HG03175 (cell line): ENCODE results near the gene CRACR2B.

Experiments used
- ATAC-seq: cut with Tn5 transposase; IDR thresholded peaks from one replicate; pipeline ENCODE4 v1.9.1; 2021; ENCODE audit warnings: mild to moderate bottlenecking, moderate library complexity; ENCODE audit not compliant: unreplicated experiment

The CRACR2B gene

GRCh38 chr11:865462-866430 lies 38.0 kb downstream of the CRACR2B start:
- ATAC-seq = no peak

DNA sequence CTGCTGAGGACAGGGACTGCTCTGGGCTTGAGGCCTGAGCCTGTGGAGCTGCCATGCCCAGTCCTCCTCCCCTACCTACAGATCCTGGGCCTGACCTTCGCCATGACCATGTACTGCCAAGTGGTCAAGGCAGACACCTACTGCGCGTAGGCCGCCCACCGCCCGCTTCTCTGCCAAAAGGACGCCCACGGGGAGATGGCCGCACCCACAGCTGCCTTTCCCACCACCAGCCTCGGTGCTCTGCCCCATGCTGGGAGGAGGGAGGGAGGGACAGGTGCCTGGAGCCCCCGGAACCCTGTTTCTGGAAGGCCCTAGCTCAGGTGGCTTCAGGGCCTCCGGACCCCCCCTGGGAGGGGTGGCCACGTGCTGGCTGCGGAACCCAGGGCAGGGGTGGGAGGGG lies 38.8 kb downstream of the CRACR2B start:
- ATAC-seq = no peak

DNA sequence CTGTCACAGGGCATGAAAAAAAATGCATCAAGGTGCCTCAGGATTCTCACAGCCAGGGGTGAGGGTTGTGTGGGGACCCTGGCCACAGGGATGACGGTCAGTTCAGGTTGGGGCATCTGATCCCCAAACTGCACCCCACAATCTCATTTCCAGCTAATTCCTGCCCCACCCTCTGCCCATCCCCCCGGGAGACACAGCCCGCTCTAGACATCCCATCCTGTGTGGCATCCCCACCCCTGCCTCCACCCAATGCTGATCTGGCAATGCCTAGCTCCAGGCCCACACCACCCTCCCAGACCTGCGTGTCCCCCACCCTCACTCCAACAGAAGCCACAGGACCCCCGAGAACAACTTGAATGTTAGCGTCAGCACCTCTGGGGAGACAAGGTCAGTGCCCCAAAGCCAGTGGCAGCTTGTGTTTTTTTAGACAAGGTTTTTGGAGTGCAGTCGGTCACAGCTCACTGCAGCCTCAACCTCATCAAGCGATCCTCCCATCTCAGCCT lies 40.2 kb downstream of the CRACR2B start:
- ATAC-seq = no peak

DNA sequence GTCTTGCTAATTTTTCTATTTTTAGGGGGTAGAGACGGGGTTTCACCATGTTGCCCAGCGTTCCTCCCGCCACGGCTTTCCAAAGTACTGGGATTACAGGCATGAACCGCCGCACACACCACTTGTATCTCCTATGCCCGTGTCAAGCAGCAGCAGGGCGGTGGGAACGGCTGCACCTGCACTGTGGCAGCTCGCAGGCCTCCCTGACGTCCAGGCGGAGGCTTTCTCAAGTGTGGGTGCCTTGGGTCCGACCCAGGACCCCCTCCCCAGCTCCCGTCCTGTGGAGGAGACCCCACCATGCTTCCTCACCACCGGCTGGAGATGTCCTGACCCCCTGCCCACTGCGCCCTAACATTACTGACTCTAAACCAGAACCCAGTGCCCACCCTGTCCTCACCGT lies 40.7 kb downstream of the CRACR2B start:
- ATAC-seq = no peak

- ATAC-seq = no peak
These were observed 41.1 kb downstream of the CRACR2B start for GRCh38 chr11:868802-869201.

GRCh38 chr11:869399-870126 lies 41.8 kb downstream of the CRACR2B start:
- ATAC-seq = no peak

GRCh38 chr11:870127-870413 lies 42.4 kb downstream of the CRACR2B start:
- no peak for ATAC-seq

GRCh38 chr11:870418-870817 lies 42.7 kb downstream of the CRACR2B start:
- no peak for ATAC-seq

DNA sequence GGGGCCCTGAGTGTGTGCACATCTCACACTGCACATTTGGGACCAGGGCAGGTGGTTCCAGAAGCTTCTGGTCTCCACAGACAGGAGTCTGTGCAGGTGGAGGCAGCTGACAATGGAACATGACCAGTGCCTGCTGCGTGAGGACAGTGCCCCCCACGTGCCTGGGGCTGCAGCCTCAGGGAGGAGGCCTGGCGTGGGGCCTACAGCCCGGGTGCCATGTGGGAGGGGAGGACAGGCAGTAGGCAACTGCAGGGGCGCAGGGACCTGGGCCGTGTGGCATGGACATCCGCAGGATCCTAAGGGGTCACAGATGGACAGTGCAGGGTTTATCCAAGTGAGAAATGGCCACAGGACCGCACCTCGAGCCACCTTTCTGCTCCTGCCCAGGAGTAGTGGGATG lies 43.8 kb downstream of the CRACR2B start:
- no peak for ATAC-seq

GRCh38 chr11:872799-873198 lies 45.1 kb downstream of the CRACR2B start:
- no peak for ATAC-seq

- no peak for ATAC-seq
These were observed 46.0 kb downstream of the CRACR2B start for GRCh38 chr11:873706-874105.

GRCh38 chr11:875203-875602 lies 47.5 kb downstream of the CRACR2B start:
- no peak for ATAC-seq

DNA sequence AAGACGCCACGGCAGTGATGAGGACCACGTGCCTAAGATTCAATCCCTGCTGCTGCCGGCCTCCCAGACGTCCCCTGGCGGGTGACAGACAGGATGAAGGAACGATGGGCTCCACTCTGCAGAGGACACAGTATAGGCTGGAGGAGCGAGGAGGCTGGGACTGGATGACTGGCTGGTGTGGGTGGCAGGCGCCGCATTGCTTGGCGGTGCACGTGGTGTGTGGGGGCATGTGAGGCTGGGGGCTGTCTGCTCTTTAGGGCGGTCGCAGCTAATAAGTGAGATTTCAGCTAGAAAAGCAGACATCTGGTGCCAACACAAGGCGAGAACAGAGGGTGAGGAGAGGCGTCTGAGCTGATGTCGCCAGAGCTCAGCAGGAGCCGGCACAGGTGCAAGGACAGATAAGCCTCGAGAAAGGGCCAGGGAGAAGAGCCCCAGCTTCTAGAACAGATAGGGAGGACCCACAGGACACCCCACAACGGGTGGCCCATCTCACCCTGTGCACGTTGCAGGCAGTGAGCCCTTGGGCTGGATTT lies 48.1 kb downstream of the CRACR2B start:
- ATAC-seq = no peak

- no peak for ATAC-seq
These were observed 48.8 kb downstream of the CRACR2B start for GRCh38 chr11:876545-876944.

DNA sequence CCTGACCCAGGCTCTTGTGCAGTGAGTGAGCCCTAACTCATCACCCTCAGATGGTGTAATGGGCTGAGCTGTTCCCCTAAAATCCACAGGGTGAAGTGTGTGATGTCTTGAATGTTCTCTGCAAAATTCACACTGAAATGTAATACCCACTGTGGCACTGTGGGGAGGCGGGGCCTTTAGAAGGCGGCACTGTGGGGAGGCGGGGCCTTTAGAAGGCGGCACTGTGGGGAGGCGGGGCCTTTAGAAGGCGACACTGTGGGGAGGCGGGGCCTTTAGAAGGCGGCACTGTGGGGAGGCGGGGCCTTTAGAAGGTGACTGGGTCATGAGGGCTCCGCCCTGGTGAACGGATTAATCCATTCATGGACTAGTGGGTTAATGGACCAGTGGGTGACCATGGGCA lies 49.8 kb downstream of the CRACR2B start:
- no peak for ATAC-seq

DNA sequence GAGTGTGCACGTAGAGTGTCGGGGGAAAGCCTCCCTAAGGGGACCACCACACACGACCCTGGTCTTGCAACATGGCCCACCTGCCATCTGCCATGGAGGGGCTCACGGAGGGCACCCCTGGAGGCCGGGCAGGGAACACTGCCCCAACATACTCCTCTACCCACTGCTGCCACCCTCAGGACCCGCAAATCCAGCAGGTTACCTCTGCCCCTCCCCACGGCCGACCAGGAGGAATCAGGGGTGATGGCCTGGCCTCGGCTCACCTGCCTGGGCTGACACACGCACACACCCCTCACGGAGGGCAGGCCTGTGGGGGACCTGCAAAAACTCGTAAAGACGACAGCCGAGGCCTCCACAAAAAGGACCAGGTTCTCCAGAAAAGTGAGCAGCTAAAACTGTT lies 52.7 kb downstream of the CRACR2B start:
- no peak for ATAC-seq
